ENCODE measurements around the gene PPIF.

DNA sequence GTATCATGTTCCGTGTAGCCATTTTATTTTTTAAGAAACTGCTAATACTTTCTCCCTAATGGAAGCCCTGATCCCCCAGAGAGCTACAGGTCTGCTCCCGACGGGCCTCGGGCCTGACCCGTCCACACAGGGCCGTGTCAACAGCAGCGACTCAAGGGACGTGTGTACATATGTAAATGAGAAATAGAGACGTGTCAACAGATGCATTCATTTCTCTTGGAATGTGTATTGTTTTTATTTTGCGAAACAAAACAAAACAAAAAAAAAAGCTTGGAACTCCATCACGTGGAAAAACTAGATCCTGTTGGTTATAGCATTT, 31.7 kb upstream of the PPIF start:
- TF ChIP-seq, protein P1, sequence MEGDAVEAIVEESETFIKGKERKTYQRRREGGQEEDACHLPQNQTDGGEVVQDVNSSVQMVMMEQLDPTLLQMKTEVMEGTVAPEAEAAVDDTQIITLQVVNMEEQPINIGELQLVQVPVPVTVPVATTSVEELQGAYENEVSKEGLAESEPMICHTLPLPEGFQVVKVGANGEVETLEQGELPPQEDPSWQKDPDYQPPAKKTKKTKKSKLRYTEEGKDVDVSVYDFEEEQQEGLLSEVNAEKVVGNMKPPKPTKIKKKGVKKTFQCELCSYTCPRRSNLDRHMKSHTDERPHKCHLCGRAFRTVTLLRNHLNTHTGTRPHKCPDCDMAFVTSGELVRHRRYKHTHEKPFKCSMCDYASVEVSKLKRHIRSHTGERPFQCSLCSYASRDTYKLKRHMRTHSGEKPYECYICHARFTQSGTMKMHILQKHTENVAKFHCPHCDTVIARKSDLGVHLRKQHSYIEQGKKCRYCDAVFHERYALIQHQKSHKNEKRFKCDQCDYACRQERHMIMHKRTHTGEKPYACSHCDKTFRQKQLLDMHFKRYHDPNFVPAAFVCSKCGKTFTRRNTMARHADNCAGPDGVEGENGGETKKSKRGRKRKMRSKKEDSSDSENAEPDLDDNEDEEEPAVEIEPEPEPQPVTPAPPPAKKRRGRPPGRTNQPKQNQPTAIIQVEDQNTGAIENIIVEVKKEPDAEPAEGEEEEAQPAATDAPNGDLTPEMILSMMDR (IDR thresholded peaks at IDR 0.05; ENCODE audit: low read depth, low read length), result no peak
- no peak for TF ChIP-seq EZH2phosphoT487 (IDR thresholded peaks at IDR 0.05; ENCODE audit: low read depth)

Measured in OCI-LY3 (cell line).